CD14-positive monocyte (primary cell): Measurements from ENCODE around the gene RAB6B. TPM values are rescaled to one million over a fixed set of nuclear protein-coding genes. Genes with fewer than 3 reads are reported as not detected.
A peak's percentile ranks its signal among the peaks of the same experiment; 100 is the strongest.

Experiments used
- DNase-seq, 3 donors: peaks; one replicate each; pipeline ENCODE4 v3.0.0-alpha.2; 2011 to 2022
- H2AFZ ChIP-seq: 2 replicates; pipeline ENCODE4 v1.6.0; 2012; ENCODE audit warnings: mild to moderate bottlenecking, low read depth, low read length, inconsistent platforms; ENCODE audit not compliant: insufficient read depth, poor library complexity, severe bottlenecking
- H3K27ac ChIP-seq, 2 donors: 1 replicate in 1 of 2; 2 replicates in 1 of 2; pipeline ENCODE4 v1.5.1; 2012 to 2013; ENCODE audit warnings: low read length in 2 of 2, control low read depth in 1 of 2, inconsistent platforms in 1 of 2, low read depth in 1 of 2, mild to moderate bottlenecking in 1 of 2
- H3K27me3 ChIP-seq, 2 donors: one replicate each; pipeline versions ENCODE4 v1.6.0 to v1.6.1; 2011 to 2013; ENCODE audit warnings: low read length in 2 of 2; ENCODE audit not compliant: control insufficient read depth in 2 of 2, insufficient read depth in 2 of 2
- H3K36me3 ChIP-seq, 2 donors: replicated peaks in 1 of 2; 1 replicate in 1 of 2; 2 replicates in 1 of 2; pipeline versions ENCODE4 v1.5.1 to v1.6.1; 2012 to 2013; ENCODE audit warnings: low read length in 2 of 2, control low read depth in 1 of 2, inconsistent platforms in 1 of 2, mild to moderate bottlenecking in 1 of 2; ENCODE audit not compliant: insufficient read depth in 2 of 2, control insufficient read depth in 1 of 2
- H3K4me1 ChIP-seq, 2 donors: 1 replicate in 1 of 2; 2 replicates in 1 of 2; pipeline versions ENCODE4 v1.5.1 to v1.6.1; 2012 to 2013; ENCODE audit warnings: low read length in 2 of 2, control low read depth in 1 of 2, inconsistent platforms in 1 of 2, mild to moderate bottlenecking in 1 of 2, moderate library complexity in 1 of 2; ENCODE audit not compliant: insufficient read depth in 2 of 2, control insufficient read depth in 1 of 2
- H3K4me2 ChIP-seq: replicated peaks from 2 replicates; pipeline ENCODE3; 2012; ENCODE audit warnings: low read length, moderate library complexity, mild to moderate bottlenecking; ENCODE audit not compliant: poor library complexity, severe bottlenecking; ENCODE audit errors: extremely low read depth
- H3K4me3 ChIP-seq, 3 experiments: fragments of 200-600 bp in 1 of 3; sonication (generic) in 1 of 3; replicated peaks in 1 of 3; 1 replicate in 2 of 3; 2 replicates in 1 of 3; pipeline ENCODE4 v1.5.1; 2011 to 2013; ENCODE audit warnings: low read length in 3 of 3, mild to moderate bottlenecking in 3 of 3, control low read depth in 2 of 3, low read depth in 2 of 3, inconsistent platforms in 1 of 3, moderate library complexity in 1 of 3
- H3K79me2 ChIP-seq: 2 replicates; pipeline ENCODE4 v1.6.0; 2012; ENCODE audit warnings: mild to moderate bottlenecking, control low read depth, inconsistent platforms, low read length, moderate library complexity; ENCODE audit not compliant: insufficient read depth
- H3K9ac ChIP-seq: 2 replicates; pipeline ENCODE4 v1.6.0; 2017; ENCODE audit warnings: low read length, mild to moderate bottlenecking; ENCODE audit not compliant: insufficient read depth, poor library complexity, severe bottlenecking
- H3K9me3 ChIP-seq, 2 donors: replicated peaks in 1 of 2; 1 replicate in 1 of 2; 2 replicates in 1 of 2; pipeline versions ENCODE4 v1.5.1 to v1.6.1; 2012 to 2013; ENCODE audit warnings: low read length in 2 of 2, control low read depth in 1 of 2; ENCODE audit not compliant: control insufficient read depth in 1 of 2, insufficient read depth in 1 of 2
- H4K20me1 ChIP-seq: 2 replicates; pipeline ENCODE4 v1.6.0; 2012; ENCODE audit warnings: mild to moderate bottlenecking, low read length, control low read depth, moderate library complexity; ENCODE audit not compliant: insufficient read depth
- H3K27ac Mint-ChIP-seq, 7 donors: one replicate each; pipeline ENCODE4 v1.8.0; 2020; ENCODE audit warnings: mild to moderate bottlenecking in 7 of 7, mixed read lengths in 7 of 7, moderate library complexity in 6 of 7, inconsistent platforms in 2 of 7
- H3K27me3 Mint-ChIP-seq, 3 donors: one replicate each; pipeline ENCODE4 v1.8.0; 2021 to 2022; ENCODE audit warnings: low read depth in 3 of 3, mild to moderate bottlenecking in 3 of 3, mixed read lengths in 3 of 3, moderate library complexity in 3 of 3, inconsistent platforms in 1 of 3
- H3K36me3 Mint-ChIP-seq, 2 donors: one replicate each; pipeline ENCODE4 v1.8.0; 2020; ENCODE audit warnings: mixed read lengths in 2 of 2, inconsistent platforms in 1 of 2, mild to moderate bottlenecking in 1 of 2
- H3K4me1 Mint-ChIP-seq: one replicate; pipeline ENCODE4 v1.8.0; 2020; ENCODE audit warnings: mild to moderate bottlenecking, mixed read lengths
- H3K4me3 Mint-ChIP-seq, 2 donors: one replicate each; pipeline ENCODE4 v1.8.0; 2020; ENCODE audit warnings: mild to moderate bottlenecking in 2 of 2, mixed read lengths in 2 of 2, moderate library complexity in 1 of 2
- H3K9me3 Mint-ChIP-seq, 7 donors: one replicate each; pipeline ENCODE4 v1.8.0; 2020 to 2022; ENCODE audit warnings: mixed read lengths in 7 of 7, mild to moderate bottlenecking in 6 of 7, moderate library complexity in 6 of 7, inconsistent platforms in 2 of 7
- WGBS: methylation state at CpG from one replicate; pipeline ENCODE4 v1.1.5; 2013; ENCODE audit warnings: missing lambda C conversion rate; ENCODE audit not compliant: insufficient coverage; 5-methylcytosine and 5-hydroxymethylcytosine counted together
- intact Hi-C, 2 donors: fragments of 100-400 bp; cut with micrococcal nuclease; formaldehyde crosslinking; loops; one replicate each; pipeline versions ENCODE4 v1.15.0 to v1.15.1; 2023
- polyA plus RNA-seq, 3 donors: library from polyadenylated mRNA; depleted of rRNA in 1 of 3; unstranded in 2 of 3; stranded (reverse) in 1 of 3; fragments of 300-500 nt in 2 of 3; fragments of >200 nt in 1 of 3; fragmentation: Illumina TruSeq in 2 of 3; gene quantifications; 1 replicate in 2 of 3; 2 replicates in 1 of 3; pipeline ENCODE4 v1.2.3, GENCODE V29; 2012 to 2021
- TF ChIP-seq, protein P1 (sequence below): fragments of 200-600 bp; IDR thresholded peaks from one replicate; pipeline ENCODE4 v1.8.0; 2022; ENCODE audit warnings: antibody characterized with exemption, mild to moderate bottlenecking

RAB6B gene
- polyA plus RNA-seq, 3 donors = 0.46 TPM; not detected in 2

DNA sequence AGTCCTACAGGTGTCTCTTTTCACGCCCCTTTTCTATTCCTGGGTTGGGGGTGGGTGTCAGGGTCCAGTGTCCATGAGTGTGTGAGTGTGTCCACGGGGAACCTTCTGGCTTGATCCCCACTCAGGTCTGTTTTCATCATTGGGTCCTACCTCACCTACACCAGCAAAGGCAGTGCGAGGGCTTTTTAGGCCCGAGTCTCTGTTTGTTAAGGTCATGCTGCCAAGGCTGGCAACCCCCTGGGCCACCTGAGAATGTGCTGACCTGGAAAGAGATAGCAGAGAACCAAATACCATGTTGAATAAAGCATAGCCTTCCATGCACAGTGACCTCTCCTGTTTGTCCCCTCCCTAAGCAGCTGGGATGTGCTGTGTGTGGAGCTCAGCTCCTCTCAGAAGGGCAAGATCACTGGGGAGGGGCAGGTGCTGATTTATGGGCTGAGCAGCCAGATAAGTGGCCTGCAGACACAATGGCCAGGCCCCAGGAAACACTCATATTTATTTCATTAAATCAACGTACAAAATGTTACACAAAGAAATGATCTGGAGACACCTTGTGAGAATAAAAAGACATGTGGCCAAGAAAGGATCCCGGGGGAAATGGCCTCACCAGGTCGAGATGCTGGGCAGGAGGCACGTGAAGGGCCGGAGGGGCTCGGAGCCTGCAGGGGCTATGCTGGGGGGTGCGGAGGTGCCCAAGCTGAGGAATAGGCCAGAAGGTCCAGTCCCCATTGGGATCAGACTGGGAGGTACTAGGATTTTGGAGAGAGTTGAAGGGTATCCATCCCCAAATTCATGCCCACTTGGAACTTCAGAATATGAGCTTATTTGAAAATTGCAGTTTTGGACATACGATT lies 36.1 kb downstream of the RAB6B start:
- no peak for DNase-seq
- Mint-ChIP-seq H3K27ac (no peak overlapping the region), H3K4me3 (no peak overlapping the region), H3K9me3 (peaks cover 0 to 4% (median 0%) of the 10 kb centered on the region in 7 donors), H3K27me3 (peaks cover 0 to 2% (median 2%) of the 10 kb centered on the region in 3 donors), H3K36me3 (no peaks in the 10 kb centered on the region), H3K4me1 (peaks cover 7% of the 10 kb centered on the region)
- no peak overlapping the region for H3K9ac ChIP-seq
- no peak overlapping the region for H2AFZ ChIP-seq
- H3K79me2 ChIP-seq = no peaks in the 10 kb centered on the region
- H4K20me1 ChIP-seq = no peaks in the 10 kb centered on the region
- no peak overlapping the region for H3K4me3 ChIP-seq
- no peaks in the 10 kb centered on the region for H3K36me3 ChIP-seq
- no peaks in the 10 kb centered on the region for H3K4me1 ChIP-seq
- no peaks in the 10 kb centered on the region for H3K27me3 ChIP-seq
- intact Hi-C loops = no loop called here
- no peak overlapping the region for H3K4me2 ChIP-seq
- 99% methylated on average over 10 of the region's 12 CpGs for WGBS
- no peak overlapping the region for H3K27ac ChIP-seq
- H3K9me3 ChIP-seq = no peaks in the 10 kb centered on the region
- TF ChIP-seq, protein P1, sequence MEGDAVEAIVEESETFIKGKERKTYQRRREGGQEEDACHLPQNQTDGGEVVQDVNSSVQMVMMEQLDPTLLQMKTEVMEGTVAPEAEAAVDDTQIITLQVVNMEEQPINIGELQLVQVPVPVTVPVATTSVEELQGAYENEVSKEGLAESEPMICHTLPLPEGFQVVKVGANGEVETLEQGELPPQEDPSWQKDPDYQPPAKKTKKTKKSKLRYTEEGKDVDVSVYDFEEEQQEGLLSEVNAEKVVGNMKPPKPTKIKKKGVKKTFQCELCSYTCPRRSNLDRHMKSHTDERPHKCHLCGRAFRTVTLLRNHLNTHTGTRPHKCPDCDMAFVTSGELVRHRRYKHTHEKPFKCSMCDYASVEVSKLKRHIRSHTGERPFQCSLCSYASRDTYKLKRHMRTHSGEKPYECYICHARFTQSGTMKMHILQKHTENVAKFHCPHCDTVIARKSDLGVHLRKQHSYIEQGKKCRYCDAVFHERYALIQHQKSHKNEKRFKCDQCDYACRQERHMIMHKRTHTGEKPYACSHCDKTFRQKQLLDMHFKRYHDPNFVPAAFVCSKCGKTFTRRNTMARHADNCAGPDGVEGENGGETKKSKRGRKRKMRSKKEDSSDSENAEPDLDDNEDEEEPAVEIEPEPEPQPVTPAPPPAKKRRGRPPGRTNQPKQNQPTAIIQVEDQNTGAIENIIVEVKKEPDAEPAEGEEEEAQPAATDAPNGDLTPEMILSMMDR = no peak

DNA sequence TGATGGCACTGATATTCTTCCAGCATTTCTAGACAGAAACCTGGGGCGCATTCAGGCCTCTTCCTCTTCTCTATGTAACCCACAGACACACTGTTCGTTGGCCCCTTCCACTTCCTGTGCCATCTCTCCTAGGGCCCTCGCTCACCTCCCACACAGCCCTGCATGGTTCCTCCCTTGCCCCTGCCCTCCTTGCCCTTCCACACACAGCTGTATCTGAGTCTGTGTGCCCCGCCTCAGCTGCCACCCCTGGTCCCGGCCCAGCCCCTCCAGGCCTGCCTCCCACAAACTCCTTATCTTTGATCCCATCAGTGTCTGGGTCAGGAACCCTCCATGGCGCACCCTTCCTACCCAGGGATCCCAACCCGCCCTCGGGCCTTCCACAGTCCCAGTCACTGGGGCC lies 37.9 kb downstream of the RAB6B start:
- TF ChIP-seq, protein P1 = no peak
- peaks cover 0 to 3% (median 1%) of the 10 kb centered on the region in 3 donors for H3K27me3 Mint-ChIP-seq
- Histone ChIP-seq H3K4me2 (no peak overlapping the region), H3K9ac (no peak overlapping the region), H2AFZ (peak overlapping the region; percentile 41), H3K4me1 (no peaks in the 10 kb centered on the region), H3K27me3 (no peaks in the 10 kb centered on the region), H3K27ac (no peak overlapping the region), H3K79me2 (no peaks in the 10 kb centered on the region), H3K36me3 (no peaks in the 10 kb centered on the region), H3K9me3 (no peaks in the 10 kb centered on the region), H3K4me3 (no peak overlapping the region), H4K20me1 (no peaks in the 10 kb centered on the region)
- no peak overlapping the region for H3K27ac Mint-ChIP-seq
- H3K9me3 Mint-ChIP-seq = peaks cover 0 to 4% (median 0%) of the 10 kb centered on the region in 7 donors
- DNase-seq = no peak
- no peaks in the 10 kb centered on the region for H3K36me3 Mint-ChIP-seq
- H3K4me3 Mint-ChIP-seq = no peak overlapping the region
- WGBS = 28% methylated on average over 5 of the region's 8 CpGs
- H3K4me1 Mint-ChIP-seq = peaks cover 7% of the 10 kb centered on the region
- intact Hi-C loops = no loop called here
